Activated T-cell treated with anti-CD3 and anti-CD28 coated beads, Interleukin-2, amount 50 U/mL, for 72 hours (primary cell): ENCODE data around the gene TMEM201. TPM values are rescaled to one million over a fixed set of nuclear protein-coding genes. Genes with fewer than 3 reads are reported as not detected.
A peak's percentile ranks its signal among the peaks of the same experiment; 100 is the strongest.

Source experiments
- ATAC-seq, 2 donors: fragments of 150-1000 bp; cut with Tn5 transposase; replicated peaks in 1 of 2; 2 replicates each; pipeline ENCODE4 v1.10.0; 2021; ENCODE audit warnings: moderate library complexity in 2 of 2, mild to moderate bottlenecking in 1 of 2
- DNase-seq, 2 donors: peaks; one replicate each; pipeline ENCODE4 v3.0.0; 2021 to 2022; ENCODE audit warnings: mixed read lengths in 1 of 2
- H3K27ac Mint-ChIP-seq: one replicate; pipeline ENCODE4 v1.8.0; 2022; ENCODE audit warnings: mild to moderate bottlenecking, moderate library complexity, mixed read lengths
- H3K27me3 Mint-ChIP-seq: one replicate; pipeline ENCODE4 v1.8.0; 2022; ENCODE audit warnings: low read depth, mixed read lengths
- H3K36me3 Mint-ChIP-seq, 2 donors: one replicate each; pipeline ENCODE4 v1.8.0; 2022; ENCODE audit warnings: mixed read lengths in 2 of 2, mild to moderate bottlenecking in 1 of 2; ENCODE audit not compliant: insufficient read depth in 2 of 2
- H3K4me1 Mint-ChIP-seq: one replicate; pipeline ENCODE4 v1.8.0; 2022; ENCODE audit warnings: low read depth, mixed read lengths
- H3K4me3 Mint-ChIP-seq, 2 donors: one replicate each; pipeline ENCODE4 v1.8.0; 2022; ENCODE audit warnings: mild to moderate bottlenecking in 2 of 2, mixed read lengths in 2 of 2, moderate library complexity in 2 of 2
- H3K9me3 Mint-ChIP-seq, 2 donors: one replicate each; pipeline ENCODE4 v1.8.0; 2022; ENCODE audit warnings: mixed read lengths in 2 of 2
- total RNA-seq, 2 donors: library from RNA; stranded (reverse); gene quantifications; one replicate each; pipeline ENCODE4 v1.2.3, GENCODE V29; 2022

The TMEM201 gene
- total RNA-seq, 2 donors from 2014 or later, result 9.3 to 14.0 TPM

GRCh38 chr1:9589719-9590157, 1.0 kb downstream of the TMEM201 start:
- Mint-ChIP-seq H3K36me3 (no peaks in the 10 kb centered on the region), H3K27ac (no peak overlapping the region), H3K4me1 (peaks cover 41% of the 10 kb centered on the region), H3K27me3 (no peaks in the 10 kb centered on the region), H3K4me3 (peak overlapping the region; percentile 58 to 79), H3K9me3 (no peaks in the 10 kb centered on the region)
- DNase-seq (no peak), ATAC-seq (no peak)

- ATAC-seq, result no peak
- H3K27ac Mint-ChIP-seq, result no peak overlapping the region
- peaks cover 41% of the 10 kb centered on the region for H3K4me1 Mint-ChIP-seq
- no peaks in the 10 kb centered on the region for H3K9me3 Mint-ChIP-seq
- no peak for DNase-seq
- H3K27me3 Mint-ChIP-seq, result no peaks in the 10 kb centered on the region
- H3K4me3 Mint-ChIP-seq, result peak overlapping the region; percentile 58 to 79
- no peaks in the 10 kb centered on the region for H3K36me3 Mint-ChIP-seq
Measured at GRCh38 chr1:9590201-9590600, 1.5 kb downstream of the TMEM201 start.

- Mint-ChIP-seq H3K27ac (no peak overlapping the region), H3K9me3 (no peaks in the 10 kb centered on the region), H3K27me3 (no peaks in the 10 kb centered on the region), H3K4me1 (peaks cover 41% of the 10 kb centered on the region), H3K36me3 (no peaks in the 10 kb centered on the region), H3K4me3 (no peak overlapping the region)
- DNase-seq (no peak), ATAC-seq (no peak)
Measured at GRCh38 chr1:9590945-9591668, 2.4 kb downstream of the TMEM201 start.

GRCh38 chr1:9591669-9592509, 3.2 kb downstream of the TMEM201 start:
- ATAC-seq (no peak), DNase-seq (no peak)
- Mint-ChIP-seq H3K27me3 (no peaks in the 10 kb centered on the region), H3K4me1 (peaks cover 41% of the 10 kb centered on the region), H3K36me3 (no peaks in the 10 kb centered on the region), H3K27ac (no peak overlapping the region), H3K9me3 (no peaks in the 10 kb centered on the region), H3K4me3 (no peak overlapping the region)

GRCh38 chr1:9592510-9593075, 3.9 kb downstream of the TMEM201 start:
- Mint-ChIP-seq H3K4me3 (no peak overlapping the region), H3K4me1 (peaks cover 41% of the 10 kb centered on the region), H3K27me3 (no peaks in the 10 kb centered on the region), H3K27ac (no peak overlapping the region), H3K36me3 (no peaks in the 10 kb centered on the region), H3K9me3 (no peaks in the 10 kb centered on the region)
- DNase-seq (no peak), ATAC-seq (no peak)

GRCh38 chr1:9593147-9593491, 4.4 kb downstream of the TMEM201 start:
- no peaks in the 10 kb centered on the region for H3K36me3 Mint-ChIP-seq
- DNase-seq (no peak), ATAC-seq (no peak)
- no peaks in the 10 kb centered on the region for H3K9me3 Mint-ChIP-seq
- no peaks in the 10 kb centered on the region for H3K27me3 Mint-ChIP-seq
- peak overlapping the region; percentile 38 for H3K27ac Mint-ChIP-seq
- no peak overlapping the region for H3K4me3 Mint-ChIP-seq
- peaks cover 38% of the 10 kb centered on the region for H3K4me1 Mint-ChIP-seq

- H3K4me3 Mint-ChIP-seq, result no peak overlapping the region
- DNase-seq, result peak; percentile 42 to 44
- no peaks in the 10 kb centered on the region for H3K36me3 Mint-ChIP-seq
- H3K27ac Mint-ChIP-seq, result peak overlapping the region; percentile 38
- peaks cover 36% of the 10 kb centered on the region for H3K4me1 Mint-ChIP-seq
- H3K27me3 Mint-ChIP-seq, result no peaks in the 10 kb centered on the region
- H3K9me3 Mint-ChIP-seq, result no peaks in the 10 kb centered on the region
- no peak for ATAC-seq
Measured at GRCh38 chr1:9593492-9594465, 5.1 kb downstream of the TMEM201 start.

- ATAC-seq (no peak), DNase-seq (no peak)
- no peaks in the 10 kb centered on the region for H3K27me3 Mint-ChIP-seq
- H3K27ac Mint-ChIP-seq, result no peak overlapping the region
- H3K36me3 Mint-ChIP-seq, result no peaks in the 10 kb centered on the region
- H3K9me3 Mint-ChIP-seq, result no peaks in the 10 kb centered on the region
- no peak overlapping the region for H3K4me3 Mint-ChIP-seq
- peaks cover 34% of the 10 kb centered on the region for H3K4me1 Mint-ChIP-seq
Measured at GRCh38 chr1:9594471-9595155, 5.9 kb downstream of the TMEM201 start.

GRCh38 chr1:9595156-9595967, 6.7 kb downstream of the TMEM201 start:
- H3K27ac Mint-ChIP-seq, result no peak overlapping the region
- DNase-seq (no peak), ATAC-seq (no peak)
- H3K9me3 Mint-ChIP-seq, result no peaks in the 10 kb centered on the region
- no peaks in the 10 kb centered on the region for H3K27me3 Mint-ChIP-seq
- H3K4me1 Mint-ChIP-seq, result peaks cover 26% of the 10 kb centered on the region
- H3K36me3 Mint-ChIP-seq, result no peaks in the 10 kb centered on the region
- H3K4me3 Mint-ChIP-seq, result no peak overlapping the region

GRCh38 chr1:9595968-9596340, 7.2 kb downstream of the TMEM201 start:
- Mint-ChIP-seq H3K4me3 (no peak overlapping the region), H3K9me3 (no peaks in the 10 kb centered on the region), H3K27me3 (no peaks in the 10 kb centered on the region), H3K27ac (no peak overlapping the region), H3K4me1 (peaks cover 20% of the 10 kb centered on the region), H3K36me3 (no peaks in the 10 kb centered on the region)
- ATAC-seq (no peak), DNase-seq (no peak)

GRCh38 chr1:9596415-9597123, 7.9 kb downstream of the TMEM201 start:
- no peaks in the 10 kb centered on the region for H3K9me3 Mint-ChIP-seq
- no peak overlapping the region for H3K27ac Mint-ChIP-seq
- H3K4me1 Mint-ChIP-seq, result peaks cover 16% of the 10 kb centered on the region
- H3K36me3 Mint-ChIP-seq, result no peaks in the 10 kb centered on the region
- no peaks in the 10 kb centered on the region for H3K27me3 Mint-ChIP-seq
- ATAC-seq (no peak), DNase-seq (no peak)
- H3K4me3 Mint-ChIP-seq, result no peak overlapping the region
